Measurements from ENCODE around the gene CHD6. TPM values are rescaled to one million over a fixed set of nuclear protein-coding genes. Genes with fewer than 3 reads are reported as not detected.

The CHD6 gene
- total and polyA plus RNA-seq, 8 donors, result 27.7 to 68.6 (median 52.4) TPM

GRCh38 chr20:41547221-41547620 is 71.0 kb downstream of the CHD6 start:
- ATAC-seq, result no peak
- no peaks in the 10 kb centered on the region for H3K36me3 ChIP-seq
- no peaks in the 10 kb centered on the region for H3K4me1 ChIP-seq
- H3K27ac ChIP-seq, result no peak overlapping the region
- DNase-seq, result no peak
- no peak overlapping the region for H3K4me3 ChIP-seq
- intact Hi-C loops (cut with DNase I), result no loop called here
- peaks cover 0 to 6% of the 10 kb centered on the region in 2 donors for H3K9me3 ChIP-seq
- H3K27me3 ChIP-seq, result no peaks in the 10 kb centered on the region
- no peak for TF ChIP-seq CTCF (IDR thresholded peaks at IDR 0.05)

- H3K4me1 ChIP-seq, result no peaks in the 10 kb centered on the region
- no peak overlapping the region for H3K4me3 ChIP-seq
- H3K9me3 ChIP-seq, result peaks cover 0 to 6% of the 10 kb centered on the region in 2 donors
- no peaks in the 10 kb centered on the region for H3K36me3 ChIP-seq
- H3K27me3 ChIP-seq, result no peaks in the 10 kb centered on the region
- intact Hi-C loops (cut with DNase I), result no loop called here
- ATAC-seq, result no peak
- no peak overlapping the region for H3K27ac ChIP-seq
- no peak for DNase-seq
- TF ChIP-seq CTCF (IDR thresholded peaks at IDR 0.05), result no peak
Measured at GRCh38 chr20:41546535-41546934, 71.6 kb downstream of the CHD6 start.

DNA sequence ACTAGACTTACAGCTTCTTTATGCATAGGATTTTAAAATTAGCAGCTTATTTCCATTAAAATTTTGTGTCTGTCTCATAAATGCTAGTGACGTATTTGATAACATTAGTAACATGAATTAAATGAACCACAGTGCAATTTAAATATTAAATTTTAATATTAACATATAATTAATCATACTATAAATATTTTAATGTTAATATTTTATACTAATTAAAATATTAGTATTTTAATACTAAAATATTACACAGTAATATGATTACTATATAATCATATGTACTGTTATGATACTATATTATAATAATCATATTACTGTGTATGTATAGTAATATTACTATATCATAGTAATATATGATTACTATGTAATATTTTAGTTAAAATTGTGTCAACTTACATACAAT is 73.7 kb downstream of the CHD6 start:
- no peak for TF ChIP-seq CTCF (IDR thresholded peaks at IDR 0.05)
- DNase-seq (no peak), ATAC-seq (no peak)
- H3K9me3 ChIP-seq, result no peaks in the 10 kb centered on the region
- H3K27me3 ChIP-seq, result no peaks in the 10 kb centered on the region
- H3K36me3 ChIP-seq, result no peaks in the 10 kb centered on the region
- H3K4me1 ChIP-seq, result no peaks in the 10 kb centered on the region
- H3K4me3 ChIP-seq, result no peak overlapping the region
- H3K27ac ChIP-seq, result no peak overlapping the region
- intact Hi-C loops (cut with DNase I), result no loop called here

GRCh38 chr20:41540918-41541317 is 77.3 kb downstream of the CHD6 start:
- DNase-seq, result no peak
- no peak for TF ChIP-seq CTCF (IDR thresholded peaks at IDR 0.05)
- H3K4me3 ChIP-seq, result no peak overlapping the region
- ATAC-seq, result no peak
- H3K4me1 ChIP-seq, result no peaks in the 10 kb centered on the region
- intact Hi-C loops (cut with DNase I), result no loop called here
- H3K27me3 ChIP-seq, result no peaks in the 10 kb centered on the region
- H3K36me3 ChIP-seq, result no peaks in the 10 kb centered on the region
- H3K9me3 ChIP-seq, result peaks cover 0 to 3% of the 10 kb centered on the region in 2 donors
- no peak overlapping the region for H3K27ac ChIP-seq

DNA sequence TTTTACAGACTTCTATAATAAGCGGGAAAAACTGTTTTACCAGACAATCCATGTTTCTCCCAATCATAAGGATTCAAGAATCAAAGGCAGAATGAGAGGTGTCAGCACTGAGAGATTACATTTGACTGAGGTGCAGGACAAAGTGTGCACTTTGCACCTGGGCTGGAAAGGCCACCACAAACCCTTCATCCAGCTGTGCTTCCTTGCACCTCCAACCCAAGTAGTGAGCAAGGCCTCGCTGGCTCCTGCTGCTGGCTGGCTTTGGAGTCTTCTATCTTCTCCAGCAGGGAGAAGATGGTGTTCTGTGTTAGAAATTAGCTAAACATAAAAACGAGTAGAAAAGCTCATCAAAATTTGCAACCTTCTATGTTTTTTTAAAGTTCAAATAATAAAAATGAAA is 77.7 kb downstream of the CHD6 start:
- Histone ChIP-seq H3K4me3 (no peak overlapping the region), H3K27ac (no peak overlapping the region), H3K36me3 (no peaks in the 10 kb centered on the region), H3K27me3 (no peaks in the 10 kb centered on the region), H3K9me3 (peaks cover 0 to 3% of the 10 kb centered on the region in 2 donors), H3K4me1 (no peaks in the 10 kb centered on the region)
- no peak for DNase-seq
- intact Hi-C loops (cut with DNase I), result no loop called here
- ATAC-seq, result no peak
- TF ChIP-seq CTCF (IDR thresholded peaks at IDR 0.05), result no peak
